Mammary epithelial cell (primary cell): Measurements from ENCODE around the gene PTPN23.

ENCODE experiments used
- CTCF ChIP-seq, 2 donors: IDR thresholded peaks in 1 of 2; conservative IDR thresholded peaks in 1 of 2; 2 replicates each; pipeline ENCODE4 v1.5.1; 2011 to 2012; ENCODE audit warnings: inconsistent platforms in 2 of 2, low read length in 2 of 2, mild to moderate bottlenecking in 2 of 2, control low read depth in 1 of 2, low read depth in 1 of 2; ENCODE audit not compliant: insufficient read depth in 1 of 2; ENCODE audit errors: extremely low read depth in 1 of 2
- EZH2 ChIP-seq: IDR thresholded peaks from 2 replicates; pipeline ENCODE4 v1.6.1; 2012; ENCODE audit warnings: low read length, inconsistent platforms, borderline replicate concordance

GRCh38 chr3:47356201-47356600 is 24.6 kb upstream of the PTPN23 start:
- TF ChIP-seq EZH2 (no peak), CTCF (conservative IDR thresholded peaks at IDR 0.05 in 1 of 2, IDR thresholded peaks at IDR 0.05 in 1 of 2; ENCODE audit: extremely low read depth in 1 of 2, insufficient read depth in 1 of 2, low read depth in 1 of 2, low read length in 2 of 2) (no peak)
